ENCODE measurements around the gene TNFRSF18.
"Not testable (repeated sequence)": the region's sequence is repeated elsewhere in the genome, so short reads cannot be mapped to it uniquely, and the experiment has no call there.

Gene TNFRSF18

DNA sequence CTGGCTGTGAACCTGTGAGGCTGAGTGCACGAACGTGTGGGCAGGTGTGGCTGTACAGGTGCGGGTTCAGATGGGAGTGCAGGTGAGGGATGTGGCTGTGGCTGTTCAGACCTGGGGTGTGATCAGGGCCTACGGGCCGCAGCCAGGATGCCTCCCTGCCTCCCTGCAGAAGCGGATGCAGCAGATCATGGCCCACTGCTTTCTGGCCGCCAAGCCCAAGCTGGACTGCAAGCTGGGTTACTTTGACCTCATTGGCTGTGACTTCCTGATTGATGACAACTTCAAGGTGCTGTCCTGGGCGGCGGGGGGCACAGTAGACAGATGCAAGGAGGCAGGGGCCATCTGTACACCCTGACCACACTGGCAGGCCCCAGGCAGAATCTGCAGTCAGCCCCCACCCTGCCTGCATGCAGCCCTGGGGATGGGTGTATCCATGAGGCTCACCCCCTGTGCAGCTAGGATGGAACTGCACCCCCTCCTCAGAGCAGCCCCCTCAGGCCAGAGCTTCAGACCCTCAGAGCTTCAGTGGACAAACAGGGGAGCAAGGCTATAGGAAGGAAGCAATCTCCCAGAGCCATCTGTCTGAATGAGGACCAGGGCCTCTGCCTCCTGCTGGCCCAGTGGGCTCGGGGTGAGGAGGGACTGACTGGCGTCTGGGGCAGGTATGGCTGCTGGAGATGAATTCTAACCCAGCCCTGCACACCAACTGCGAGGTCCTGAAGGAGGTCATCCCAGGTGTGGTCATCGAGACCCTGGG lies 9.8 kb downstream of the TNFRSF18 start:
- no peak for DNase-seq

DNA sequence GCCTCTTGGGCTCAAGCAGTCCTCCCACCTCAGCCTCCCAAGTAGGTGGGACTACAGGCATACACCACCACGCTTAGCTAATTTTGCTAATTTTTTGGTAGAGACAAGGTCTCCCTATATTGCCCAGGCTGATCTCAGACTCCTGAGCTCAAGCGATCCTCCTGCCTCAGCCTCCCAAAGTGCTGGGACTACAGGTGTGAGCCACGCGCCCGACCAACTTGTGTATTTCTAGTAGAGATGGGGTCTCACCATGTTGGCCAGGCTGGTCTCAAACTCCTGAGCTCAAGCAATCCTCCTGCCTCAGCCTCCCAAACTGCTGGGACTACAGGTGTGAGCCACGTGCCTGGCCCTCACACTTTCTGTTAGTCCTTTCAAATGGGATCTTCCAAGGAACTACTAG lies 10.7 kb downstream of the TNFRSF18 start:
- not testable (repeated sequence) for DNase-seq

DNA sequence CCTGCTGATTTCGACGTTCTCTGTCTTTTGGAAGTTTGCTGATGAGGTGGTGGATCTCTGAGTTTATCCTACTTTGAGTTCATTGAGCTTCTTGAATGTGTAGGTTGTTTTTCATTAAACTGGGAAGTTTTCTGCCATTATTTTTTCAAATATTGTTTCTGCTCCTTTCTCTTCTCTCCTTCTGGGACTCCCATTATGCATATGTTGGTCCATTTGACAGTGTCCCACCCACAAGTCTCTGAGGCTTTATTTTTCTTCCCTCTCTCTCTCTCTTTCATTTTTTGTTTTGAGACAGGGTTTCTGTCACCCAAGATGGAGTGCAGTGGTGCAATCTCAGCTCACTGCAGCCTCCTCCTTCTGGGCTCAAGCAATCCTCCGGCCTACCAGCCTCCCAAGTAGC lies 11.7 kb downstream of the TNFRSF18 start:
- no peak for DNase-seq

DNA sequence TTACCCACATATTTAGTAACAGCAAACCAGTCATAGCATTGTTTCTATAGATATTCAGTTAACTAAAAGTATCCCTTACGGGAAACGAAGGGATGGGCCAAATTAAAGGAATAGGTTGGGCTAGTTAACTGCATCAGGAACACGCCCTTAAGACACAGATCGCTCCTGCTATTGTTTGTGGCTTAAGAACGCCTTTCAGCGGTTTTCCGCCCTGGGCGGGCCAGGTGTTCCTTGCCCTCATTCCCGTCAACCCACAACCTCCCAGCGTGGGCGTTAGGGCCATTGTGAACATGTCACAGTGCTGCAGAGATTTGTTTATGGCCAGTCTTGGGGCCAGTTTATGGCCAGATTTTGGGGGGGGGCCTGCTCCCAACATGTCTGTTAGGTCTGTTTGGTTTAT lies 14.7 kb downstream of the TNFRSF18 start:
- no peak for DNase-seq

DNA sequence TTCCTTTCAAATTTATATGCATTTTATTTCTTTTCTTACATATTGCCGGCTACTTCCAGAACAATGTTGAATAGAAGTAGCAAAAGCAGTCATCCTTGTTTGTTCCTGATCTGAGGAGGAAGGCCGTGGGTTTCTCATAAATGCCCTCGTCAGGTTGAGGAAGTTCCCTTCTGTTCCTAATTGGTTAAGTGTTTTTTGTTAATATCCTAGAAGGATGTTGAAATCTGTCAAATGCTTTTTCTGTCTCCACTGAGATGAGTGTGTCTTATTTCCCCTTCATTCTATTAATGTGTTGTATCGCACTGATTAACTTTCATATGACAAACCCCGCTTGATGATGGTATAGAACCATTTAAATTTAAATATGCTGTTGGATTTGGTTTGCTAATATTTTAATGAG lies 17.3 kb downstream of the TNFRSF18 start:
- DNase-seq = no peak

DNA sequence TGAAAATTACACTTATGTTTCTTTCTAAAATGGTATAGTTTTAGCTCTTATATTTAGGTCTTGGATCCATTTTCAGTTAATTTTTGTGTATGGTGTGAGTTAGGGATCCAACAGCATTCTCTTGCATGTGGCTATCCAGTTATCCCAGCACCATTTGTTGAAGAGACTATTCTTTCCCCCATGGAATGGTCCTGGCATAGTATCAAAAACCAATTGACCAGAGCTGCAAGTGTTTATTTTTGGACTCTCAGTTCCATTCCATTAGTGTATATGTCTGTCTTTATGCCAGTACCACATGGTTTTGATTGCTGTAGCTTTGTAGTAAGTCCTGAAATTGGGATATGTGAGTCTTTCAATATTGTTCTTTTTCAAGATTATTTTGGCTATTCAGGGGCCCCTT lies 18.5 kb downstream of the TNFRSF18 start:
- DNase-seq = no peak

DNA sequence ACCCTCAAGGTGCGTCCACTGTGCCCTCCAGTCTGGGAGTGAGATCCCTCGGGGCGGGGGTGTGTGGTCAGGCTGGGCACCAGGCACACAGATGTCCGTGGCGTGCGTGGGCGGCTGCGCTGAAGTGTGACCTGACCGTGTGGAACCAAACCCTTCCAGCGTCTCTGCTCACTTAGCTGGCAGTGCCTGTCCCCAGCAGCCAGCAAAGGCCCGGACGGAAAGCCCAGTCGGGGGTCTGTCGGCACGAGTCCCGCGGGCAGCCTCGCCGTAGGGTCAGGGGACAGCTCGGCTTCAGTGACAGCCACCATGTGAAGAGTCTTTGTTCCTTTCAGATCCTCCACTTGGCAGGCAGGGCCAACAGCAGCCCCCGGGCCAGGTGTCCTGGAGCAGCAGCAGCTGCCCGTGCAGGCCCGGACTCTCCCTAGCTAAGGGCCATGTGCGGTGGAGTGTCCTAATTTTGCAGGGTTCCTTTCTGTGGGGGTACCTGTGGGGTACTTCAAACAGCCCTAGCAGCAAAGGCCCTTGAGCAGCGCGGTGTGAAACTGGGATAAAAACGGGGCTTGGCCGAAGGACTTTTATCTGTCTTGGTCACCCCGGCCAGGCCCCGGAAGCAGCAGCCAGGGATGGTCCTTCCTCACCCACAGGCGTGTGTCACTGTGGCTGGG lies 21.2 kb downstream of the TNFRSF18 start:
- DNase-seq = no peak

DNA sequence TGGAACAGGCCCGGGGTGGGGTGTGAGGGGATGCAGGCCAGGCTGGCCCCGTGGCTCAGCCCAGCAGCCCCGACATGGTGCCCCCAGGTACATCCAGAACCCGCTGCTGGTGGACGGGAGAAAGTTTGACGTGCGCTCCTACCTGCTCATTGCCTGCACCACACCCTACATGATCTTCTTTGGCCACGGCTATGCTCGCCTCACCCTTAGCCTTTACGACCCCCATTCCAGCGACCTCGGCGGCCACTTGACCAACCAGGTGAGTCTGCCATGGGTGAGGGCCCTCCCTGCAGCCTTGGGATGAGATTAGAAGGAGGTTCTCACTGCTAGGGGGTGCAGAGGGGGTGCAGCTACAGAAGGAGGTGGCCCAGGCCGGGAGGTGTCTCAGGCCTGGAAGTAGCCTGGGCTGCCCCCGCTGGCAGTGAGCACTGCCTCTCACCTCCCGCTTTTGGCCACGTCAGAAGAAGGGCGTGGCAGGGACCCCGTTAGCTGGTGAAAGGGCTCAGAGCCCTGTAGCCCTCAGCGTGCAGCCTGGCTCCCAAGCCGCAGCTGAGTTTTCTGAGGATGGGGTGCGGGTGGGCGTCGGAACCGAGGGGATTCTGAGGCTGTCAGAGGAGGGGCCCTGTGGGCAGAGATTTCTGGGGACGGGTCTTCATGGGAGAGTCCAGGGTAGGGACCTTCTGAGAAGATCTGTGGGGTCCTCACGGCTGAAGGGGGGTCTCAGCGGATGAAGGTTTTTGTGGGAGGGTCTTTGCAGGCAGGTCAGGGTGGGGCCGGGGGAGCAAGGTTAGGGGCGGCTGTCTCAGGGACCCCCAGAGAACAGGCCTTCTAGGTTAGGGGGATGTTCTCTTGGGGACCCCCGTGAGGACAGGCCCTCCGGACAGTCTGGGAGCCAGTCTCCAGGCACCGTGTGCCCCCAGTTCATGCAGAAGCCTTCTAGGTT lies 22.3 kb downstream of the TNFRSF18 start:
- DNase-seq = no peak

DNA sequence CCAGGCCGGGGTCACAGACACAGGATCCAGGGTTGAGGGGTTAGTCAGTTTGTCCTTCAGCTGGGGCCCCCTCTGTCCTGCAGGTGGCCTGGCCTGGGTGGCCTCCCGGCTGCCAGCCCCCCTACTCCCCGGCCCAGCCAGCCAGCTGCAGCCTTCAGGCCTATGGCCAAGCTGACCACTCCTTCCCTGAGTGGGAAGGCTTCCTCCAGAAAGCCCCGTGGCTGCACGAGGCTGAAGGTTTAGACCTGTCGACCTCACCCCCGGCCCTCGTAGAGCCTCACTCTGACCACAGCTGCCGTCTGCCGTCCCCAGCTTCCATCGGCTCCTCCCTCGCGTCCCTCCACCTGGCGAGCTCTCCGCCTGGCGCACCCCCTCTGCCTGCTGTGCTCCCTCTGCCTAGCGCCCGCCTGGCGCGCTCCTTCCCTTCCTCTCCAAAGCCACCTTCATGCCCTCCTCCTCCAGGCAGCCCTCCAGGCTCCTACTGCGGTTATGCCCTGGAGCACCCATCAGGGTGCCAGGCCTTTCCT lies 23.1 kb downstream of the TNFRSF18 start:
- DNase-seq = no peak

DNA sequence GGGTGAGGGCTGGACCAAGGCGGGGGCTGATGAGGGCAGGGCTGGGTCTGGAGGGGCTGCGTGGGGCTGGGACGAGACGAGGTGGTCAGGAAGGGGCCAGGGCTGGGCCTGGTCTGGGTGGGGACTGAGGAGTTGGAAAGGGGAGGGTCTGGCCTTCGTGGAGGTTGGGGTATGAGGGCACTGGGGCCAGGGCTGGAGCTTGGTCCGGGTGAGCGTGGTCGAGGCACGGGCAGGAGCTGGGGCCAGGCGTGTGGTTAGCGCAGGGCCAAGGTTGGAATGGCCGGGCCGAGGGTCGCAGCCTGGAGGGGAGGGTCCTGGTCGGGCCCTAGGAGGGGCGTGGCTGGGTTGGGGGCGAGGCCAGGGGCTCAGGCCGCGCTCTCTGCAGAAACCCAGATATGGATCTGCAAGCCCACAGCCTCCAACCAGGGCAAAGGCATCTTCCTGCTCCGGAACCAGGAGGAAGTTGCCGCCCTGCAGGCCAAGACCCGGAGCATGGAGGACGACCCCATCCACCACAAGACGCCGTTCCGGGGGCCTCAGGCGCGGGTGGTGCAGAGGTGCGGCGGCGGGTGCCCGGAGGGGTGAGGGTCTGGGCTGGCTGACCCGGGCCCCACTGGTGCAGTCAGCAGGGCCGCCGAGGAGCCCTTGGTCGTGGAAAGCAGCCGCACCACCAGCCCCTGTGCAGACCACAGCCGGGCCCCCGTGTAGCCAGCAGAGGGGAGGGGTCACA lies 23.7 kb downstream of the TNFRSF18 start:
- no peak for DNase-seq

DNA sequence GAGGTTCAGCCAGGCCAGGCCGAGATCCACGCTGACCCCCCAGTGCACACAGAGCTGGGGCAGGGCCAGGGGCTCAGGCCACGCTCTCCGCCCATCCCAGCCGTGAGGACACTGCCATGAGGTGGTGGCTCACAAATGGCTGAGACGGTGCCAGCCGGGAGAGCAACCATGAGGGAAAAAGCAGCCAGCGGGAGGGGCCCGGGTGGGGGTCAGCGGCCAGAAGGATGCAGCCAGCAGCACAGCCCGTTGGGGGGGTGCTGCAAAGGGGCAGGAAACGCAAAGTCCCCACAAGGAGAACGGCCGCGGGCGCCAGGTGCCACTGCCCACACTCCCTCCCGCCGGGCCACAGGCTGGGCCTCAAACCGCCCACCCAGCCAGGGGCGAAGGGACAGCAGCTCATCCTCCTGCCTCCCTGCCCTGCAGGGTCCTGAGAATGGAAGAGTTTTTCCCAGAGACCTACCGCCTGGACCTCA lies 24.4 kb downstream of the TNFRSF18 start:
- no peak for DNase-seq

DNA sequence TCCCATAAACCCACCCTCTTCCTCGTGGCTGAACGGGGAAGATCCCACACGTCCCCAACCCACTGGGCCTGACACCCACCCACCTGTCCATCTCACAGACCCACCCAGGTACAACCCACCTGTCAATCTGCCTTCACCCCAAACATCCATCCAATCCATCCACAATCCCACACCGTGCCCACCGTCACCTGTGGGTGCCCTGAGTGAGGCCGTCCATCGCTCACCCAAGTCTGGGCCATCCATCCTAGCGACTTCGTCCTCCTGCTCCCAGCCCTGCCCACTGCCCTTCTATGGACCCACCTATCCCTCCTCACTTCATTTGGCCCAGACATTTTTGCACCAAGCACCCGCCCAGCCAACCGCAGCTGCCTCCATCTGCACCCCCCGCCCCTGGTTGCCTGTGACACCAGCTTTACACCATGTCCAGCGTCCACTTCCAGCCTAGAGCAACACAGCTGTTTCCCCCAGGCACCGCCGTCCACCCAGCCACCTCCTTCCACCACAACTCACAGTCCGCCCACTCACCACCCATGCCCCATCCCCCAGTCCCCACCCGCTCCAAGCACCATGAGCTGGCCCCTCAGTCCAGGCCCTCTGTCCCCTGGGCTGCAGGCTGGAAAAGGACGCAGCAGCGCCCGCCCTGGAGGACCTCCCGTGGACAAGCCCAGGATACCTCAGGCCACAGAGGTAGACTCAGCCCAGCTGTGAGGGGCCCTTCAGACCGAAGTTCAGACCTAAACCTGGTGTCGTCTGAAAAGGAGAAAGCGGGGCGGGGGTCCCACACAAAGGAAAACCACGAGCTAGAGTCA lies 25.1 kb downstream of the TNFRSF18 start:
- DNase-seq = no peak

DNA sequence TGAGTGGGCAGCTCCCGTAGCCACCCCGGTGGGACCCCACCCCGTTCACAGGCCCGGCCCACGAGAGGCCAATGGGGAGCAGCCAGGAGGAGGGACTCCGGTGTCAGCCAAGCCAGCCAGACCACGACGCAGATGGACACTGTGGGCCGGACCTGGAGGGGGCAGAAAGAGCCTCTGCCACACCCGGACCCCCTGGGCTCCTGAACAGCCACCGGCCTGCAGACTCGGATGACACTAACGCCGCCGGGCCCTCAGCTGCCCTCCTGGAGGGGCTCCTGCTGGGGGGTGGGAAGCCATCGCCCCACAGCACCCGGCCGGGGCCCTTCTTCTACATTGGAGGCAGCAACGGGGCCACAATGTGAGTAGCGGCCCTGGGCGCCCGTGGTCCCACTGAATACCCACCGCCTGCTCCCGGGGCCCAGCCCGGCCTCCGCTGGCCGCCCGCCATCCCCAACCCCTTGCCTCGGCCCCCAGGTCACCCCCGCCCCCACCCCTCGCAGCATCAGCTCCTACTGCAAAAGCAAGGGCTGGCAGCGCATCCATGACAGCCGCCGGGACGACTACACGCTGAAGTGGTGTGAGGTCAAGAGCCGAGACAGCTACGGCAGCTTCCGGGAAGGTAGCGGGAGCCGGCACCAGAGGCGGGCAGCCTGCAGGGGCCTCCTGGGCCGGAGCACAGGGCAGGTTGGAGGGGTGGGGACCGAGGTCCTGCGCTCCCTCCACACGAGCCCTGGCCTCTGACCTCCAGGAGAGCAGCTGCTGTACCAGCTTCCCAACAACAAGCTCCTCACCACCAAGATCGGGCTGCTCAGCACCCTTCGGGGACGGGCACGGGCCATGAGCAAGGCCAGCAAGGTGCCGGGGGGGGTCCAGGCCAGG lies 26.2 kb downstream of the TNFRSF18 start:
- DNase-seq = no peak

DNA sequence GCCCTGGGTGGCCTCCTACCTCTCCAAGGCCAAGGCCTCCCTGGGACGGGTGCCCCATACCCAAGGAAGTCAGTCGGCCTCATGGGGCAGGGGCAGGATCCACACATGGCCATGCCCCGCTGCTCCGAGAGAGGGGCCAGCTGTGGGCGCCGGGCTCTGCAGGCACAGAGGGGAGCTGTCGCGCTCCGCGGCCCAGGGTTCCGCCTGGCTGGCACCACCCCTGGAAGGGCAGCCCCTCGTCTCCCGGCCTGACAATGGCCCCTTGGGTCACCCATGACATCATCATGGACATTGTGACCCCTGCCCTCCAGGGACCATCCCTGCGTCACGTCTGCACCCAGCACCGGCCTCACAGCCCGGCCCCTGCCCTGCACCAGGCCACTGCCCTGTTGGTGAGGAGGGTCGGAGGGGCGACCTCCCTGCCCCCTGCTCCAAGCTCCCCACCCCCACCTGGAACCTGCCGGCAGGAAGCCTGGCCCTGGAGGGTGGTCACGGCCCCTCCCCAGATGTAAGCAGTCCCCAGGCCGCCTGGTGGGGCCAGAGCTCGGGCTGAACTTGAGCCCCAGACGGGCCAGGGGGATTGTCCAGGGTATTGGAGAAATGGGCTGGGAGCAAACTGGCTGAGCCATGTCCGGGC lies 26.9 kb downstream of the TNFRSF18 start:
- DNase-seq = no peak

DNA sequence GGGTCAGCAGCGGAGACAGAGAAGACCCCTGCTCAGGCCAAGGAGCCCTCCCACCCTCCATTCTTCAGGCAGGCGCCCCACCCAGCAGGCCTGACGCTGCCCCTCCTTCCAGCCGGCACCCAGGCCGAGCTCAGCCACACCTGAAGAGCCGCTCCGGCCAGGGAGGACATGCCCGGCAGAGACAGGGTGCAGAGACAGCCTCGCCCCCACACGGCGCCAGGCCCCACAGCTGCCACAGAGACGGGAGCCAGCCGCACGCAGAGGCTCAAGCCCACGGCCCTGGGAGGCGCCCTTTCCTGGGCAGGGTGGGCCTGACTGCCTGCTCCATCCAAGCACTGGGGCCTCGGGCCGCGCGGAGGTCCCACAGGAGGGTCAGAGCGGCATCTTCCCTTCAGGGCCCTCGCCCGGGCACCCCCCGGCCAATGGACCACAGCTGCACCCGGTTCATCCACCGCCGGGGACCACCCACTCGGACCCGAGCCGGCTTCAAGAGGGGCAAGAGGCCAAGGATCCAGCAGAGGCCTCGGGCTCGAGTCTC lies 27.5 kb downstream of the TNFRSF18 start:
- no peak for DNase-seq

DNA sequence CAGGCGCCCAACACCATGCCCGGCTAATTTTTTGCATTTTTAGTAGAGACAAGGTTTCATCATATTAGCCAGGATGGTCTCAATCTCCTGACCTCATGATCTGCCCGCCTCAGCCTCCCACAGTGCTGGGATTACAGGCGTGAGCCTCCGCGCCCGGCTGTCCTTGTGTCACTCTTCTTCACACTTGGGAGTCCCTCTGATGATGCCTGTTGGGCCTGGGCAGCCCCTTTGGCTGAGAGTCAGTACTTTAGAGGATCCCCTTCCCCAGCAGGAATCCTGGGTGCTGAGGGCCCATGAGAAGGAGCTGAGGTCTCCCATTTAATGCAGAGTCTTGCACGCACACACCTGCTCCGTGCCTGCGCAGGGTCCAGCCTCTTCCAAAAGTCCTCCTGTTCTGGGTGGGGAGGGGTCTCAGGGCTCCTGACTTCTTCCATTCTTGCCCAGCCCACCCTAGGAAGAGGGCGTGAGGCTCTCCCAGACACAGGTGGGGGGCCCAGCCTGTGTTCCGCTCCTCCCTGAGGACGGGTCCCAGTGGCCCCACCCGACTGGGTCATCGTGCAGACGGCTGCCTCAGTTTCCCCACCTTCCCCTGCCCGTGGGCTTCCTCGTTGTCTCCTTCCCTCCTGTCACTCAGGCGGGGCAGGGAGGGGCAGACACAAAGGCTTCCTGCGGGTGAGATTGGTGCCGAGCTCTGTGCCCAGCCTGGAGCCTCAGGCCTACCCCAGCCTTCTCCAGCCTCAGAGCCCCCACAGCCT lies 28.8 kb downstream of the TNFRSF18 start:
- DNase-seq = no peak

DNA sequence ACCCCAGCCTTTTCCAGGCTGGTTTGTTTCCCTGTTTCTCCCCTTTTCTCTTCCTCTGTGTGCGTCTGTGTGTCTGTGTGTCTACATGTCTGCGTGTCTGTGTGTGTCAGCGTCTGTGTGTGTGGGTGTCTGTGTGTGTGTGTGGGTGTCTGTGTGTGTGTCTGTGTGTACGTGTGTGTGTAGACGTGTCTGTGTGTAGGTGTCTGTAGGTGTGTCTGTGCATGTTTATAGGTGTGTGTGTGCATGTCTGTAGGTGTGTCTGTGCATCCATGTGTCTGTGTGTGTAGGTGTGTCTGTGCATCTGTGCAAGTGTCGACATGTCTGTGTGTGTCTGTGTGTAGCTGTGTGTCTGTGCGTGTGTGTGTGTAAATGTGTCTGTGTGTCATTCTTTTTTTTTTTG lies 29.5 kb downstream of the TNFRSF18 start:
- no peak for DNase-seq

DNA sequence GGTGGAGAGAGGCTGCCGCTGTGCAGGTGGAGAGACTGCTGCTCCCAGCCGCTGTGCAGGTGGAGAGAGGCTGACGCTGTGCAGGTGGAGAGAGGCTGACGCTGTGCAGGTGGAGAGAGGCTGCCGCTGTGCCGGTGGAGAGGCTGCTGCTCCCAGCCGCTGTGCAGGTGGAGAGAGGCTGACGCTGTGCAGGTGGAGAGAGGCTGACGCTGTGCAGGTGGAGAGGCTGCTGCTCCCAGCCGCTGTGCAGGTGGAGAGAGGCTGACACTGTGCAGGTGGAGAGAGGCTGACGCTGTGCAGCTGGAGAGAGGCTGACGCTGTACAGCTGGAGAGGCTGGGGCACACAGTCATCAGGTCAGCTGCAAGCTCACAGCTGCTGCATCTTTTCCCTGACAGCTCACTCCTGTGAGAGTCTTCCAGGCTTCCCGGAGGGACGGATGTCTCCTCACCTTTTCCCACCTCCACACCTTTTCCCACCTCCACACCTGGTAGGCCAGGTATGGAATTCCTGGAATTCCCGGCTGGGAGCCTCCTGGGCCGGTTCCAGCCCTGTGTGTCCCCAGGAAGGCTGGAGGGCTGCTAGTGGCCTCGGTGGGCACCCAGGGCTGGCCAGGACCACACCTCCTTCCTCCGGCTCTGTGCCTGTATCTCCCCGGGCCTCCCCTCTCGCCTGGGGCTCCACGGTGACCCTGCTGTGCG lies 30.2 kb downstream of the TNFRSF18 start:
- DNase-seq = not testable (repeated sequence)

Data from HCEC 1CT (cell line).